ENCODE data around the gene OR13C4.

- TF ChIP-seq CTCF (IDR thresholded peaks at IDR 0.05) = no peak
- no peak for TF ChIP-seq POLR2A (IDR thresholded peaks at IDR 0.05)
Measured at GRCh38 chr9:104527109-104527508, at the start of gene OR13C4.
